HL-60/S4 (cell line): ENCODE data around the gene RNMT.
"Not testable (repeated sequence)": the region's sequence is repeated elsewhere in the genome, so short reads cannot be mapped to it uniquely, and the experiment has no call there.

Experiments
- in situ Hi-C: fragments of 300-500 bp; cut with MboI; formaldehyde crosslinking; loops from 2 replicates; pipeline ENCODE4 v1.14.3; 2022; ENCODE audit warnings: low sequenced_read_pairs

RNMT gene

DNA sequence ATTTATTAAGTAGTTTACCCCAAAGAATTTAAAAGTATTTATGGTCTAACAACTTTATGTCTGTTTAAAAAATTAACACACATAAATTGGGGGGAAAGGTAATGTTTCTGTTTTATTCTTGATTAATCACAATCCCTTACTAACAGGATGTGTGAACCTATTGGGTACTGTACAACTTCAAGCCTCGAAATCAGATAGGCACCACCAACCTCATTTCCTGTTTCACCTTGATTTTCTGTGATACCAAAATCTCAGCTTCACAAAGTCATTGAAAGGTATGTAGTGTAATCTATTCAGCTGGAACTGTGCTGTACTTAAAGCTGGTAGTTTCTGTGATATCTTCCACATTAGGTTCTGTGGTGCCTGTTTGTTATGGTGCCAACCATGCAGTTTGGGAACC, 4.0 kb downstream of the RNMT start:
- in situ Hi-C loops: no loop called here

DNA sequence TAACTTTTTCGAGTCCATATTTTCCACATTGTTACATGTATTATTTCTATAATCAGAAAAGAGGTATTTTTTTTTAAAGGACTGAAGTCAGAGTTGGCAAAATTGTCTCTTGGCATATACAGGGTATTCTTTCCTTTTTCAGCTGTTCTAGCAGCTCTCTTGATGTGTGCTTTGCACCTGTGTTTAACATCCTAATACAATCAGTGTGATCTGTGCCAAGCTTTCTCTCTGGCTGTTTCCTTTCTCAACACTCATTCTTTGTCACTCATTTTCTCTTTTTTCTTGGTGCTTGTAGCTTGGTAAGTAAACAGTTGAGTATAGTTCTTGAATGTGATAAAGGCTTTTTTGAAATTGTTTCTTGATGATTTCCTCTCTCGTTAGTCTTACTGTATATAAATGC, 9.2 kb downstream of the RNMT start:
- in situ Hi-C loops: no loop called here

DNA sequence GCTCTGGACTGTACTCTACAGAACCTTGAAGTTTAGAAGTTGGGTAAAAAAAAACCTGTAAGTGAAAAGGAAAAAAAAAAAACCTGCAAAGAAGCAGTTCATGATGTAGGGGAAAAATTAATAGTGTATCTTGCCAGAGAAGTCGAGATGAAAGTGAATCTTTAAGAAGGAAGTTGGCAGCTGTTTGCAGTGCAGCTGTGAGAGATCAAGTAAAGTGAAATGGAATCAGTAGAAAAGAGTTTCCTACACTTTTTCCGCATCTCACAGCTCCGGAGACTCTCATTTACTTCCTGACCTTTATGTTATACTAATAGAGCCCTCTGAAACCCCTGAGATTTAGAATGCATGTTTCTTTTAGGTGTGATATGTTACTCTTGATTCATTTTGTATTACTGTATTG, 19.2 kb downstream of the RNMT start:
- in situ Hi-C loops: no loop called here

DNA sequence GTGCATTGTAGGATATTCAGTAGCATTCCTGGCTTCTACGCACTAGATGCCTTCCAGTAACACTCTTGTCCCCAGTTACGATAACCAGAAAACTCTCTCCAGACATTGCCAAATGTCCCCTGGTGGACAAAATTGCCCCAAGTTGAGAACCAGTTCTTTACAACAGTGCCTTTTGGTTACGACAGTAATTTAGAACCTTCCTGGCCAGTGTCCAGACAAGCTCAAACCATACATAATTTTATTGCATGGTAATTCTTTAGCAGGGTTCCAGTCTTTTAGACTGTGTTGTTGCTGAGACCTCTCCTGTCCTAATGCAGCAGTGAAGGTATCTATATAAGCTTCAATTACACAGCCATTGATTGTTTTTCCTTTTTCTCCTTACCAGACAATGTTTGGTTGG, 20.2 kb downstream of the RNMT start:
- in situ Hi-C loops: no loop called here

DNA sequence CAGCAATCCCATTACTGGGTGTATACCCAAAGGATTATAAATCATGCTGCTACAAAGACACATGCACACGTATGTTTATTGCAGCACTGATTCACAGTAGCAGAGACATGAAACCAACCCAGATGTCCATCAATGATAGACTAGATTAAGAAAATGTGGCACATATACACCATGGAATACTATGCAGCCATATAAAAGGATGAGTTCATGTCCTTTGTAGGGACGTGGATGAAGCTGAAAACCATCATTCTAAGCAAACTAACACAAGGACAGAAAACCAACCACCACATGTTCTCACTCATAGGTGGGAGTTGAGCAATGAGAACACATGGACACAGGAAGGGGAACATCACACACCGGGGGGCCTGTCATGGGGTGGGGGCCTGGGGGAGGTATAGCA, 25.1 kb downstream of the RNMT start:
- in situ Hi-C loops: not testable (repeated sequence)

DNA sequence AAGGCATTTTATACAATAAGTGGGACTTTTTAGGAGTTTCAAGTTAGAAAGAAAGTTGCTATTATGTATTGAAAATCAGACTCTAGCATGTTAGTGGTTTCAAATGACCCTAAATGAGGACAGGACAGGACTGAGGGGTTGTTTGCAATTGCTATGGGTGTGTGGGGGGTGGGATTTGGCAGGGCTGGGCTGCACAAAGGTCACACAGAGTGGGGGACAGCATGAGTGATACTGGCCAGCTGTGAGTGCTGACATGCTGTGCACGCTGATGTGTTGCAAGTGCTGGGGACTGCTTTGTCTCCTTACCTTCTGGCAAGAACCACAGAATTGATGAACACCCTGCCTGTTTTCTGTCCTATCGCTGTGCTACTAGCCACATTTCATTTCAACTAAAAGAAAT, 29.8 kb downstream of the RNMT start:
- in situ Hi-C loops: no loop called here

DNA sequence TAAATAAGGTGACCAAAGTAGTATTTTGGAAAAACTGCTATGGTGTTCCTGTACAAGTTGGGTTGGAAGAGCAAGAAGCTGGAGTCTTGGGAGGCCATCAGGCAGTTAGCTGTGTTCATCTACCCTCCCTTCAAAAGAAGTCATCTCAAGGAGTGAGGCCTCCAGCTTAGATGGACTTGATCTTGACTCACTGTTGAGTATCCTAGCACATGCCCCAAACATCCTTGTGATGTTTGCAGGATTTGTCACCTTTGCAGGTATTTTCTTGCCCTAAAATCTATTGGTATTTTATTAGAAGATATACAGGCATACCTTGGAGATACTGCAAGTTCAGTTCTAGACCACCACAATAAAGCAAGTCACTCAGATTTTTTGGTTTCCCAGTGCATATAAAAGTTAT, 30.2 kb downstream of the RNMT start:
- in situ Hi-C loops: no loop called here

DNA sequence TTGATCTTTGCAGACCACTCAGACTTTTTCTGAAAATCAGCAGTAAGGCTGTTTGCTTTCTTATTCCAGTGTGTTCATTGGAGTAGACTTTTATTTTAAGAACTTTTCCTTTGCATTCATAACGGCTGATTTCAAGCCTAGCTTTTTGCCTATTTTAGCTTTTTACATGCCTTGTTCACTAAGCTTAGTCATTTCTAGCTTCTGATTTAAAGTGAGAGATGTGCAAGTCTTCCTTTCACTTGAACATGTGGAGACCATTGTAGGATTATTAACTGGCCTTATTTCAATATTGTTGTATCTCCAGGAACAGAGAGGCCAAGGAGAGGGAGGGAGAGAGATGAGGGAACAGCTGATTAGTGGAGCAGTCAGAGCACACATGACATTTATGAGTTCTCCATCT, 32.1 kb downstream of the RNMT start:
- in situ Hi-C loops: no loop called here

DNA sequence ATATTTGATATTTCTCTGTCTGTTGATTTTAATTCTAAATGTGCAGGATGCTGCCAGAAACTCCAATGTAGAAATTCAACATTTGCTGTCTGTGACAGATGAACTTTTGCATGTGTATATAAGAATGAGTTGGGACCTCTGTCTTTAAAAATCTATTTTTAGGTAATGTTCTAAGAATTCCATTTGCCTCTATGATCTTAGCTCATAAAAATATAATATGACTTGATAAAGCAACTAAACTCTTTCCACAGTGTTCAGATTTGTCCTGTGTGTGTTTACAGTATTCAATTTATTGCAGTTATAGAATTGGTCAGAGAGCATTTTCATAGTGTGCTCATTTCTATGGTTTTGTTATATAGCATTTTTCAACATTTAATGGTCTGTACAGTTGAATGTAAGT, 33.6 kb downstream of the RNMT start:
- in situ Hi-C loops: no loop called here

DNA sequence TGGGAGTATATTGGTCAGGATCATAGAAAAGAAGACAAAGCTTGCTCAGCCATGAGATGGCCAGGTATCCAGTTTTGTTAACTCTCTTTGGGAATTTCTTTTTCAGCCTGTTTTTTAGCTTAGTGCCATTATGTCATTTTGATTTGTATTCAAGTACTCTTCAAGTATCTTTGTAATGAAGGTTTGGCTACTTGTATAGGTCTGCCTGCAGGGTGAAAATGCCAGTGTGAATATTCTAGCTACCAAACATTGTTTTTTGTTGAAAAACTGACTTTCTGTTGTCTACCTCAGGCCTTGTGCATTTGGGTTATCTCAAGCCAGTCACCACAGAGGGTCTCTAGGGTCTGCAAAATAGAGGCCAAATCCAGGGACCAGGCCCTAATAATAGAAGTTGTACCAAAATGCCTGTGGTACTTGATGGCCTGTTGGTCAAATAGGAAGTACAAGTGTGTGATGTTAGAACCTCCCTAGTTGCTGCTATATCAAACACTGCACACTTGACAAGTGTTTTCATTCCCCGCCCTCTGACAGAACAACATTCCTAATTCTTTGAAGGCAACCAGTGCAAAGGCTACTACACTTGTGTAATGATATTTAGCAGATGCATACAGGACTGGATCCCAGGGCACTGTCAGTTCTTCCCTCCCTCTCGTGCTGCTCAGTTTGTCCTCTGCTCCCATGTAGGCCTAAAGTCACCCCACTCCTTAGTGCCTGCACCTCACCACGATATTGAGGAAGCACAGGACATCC, 36.4 kb downstream of the RNMT start:
- in situ Hi-C loops: no loop called here

DNA sequence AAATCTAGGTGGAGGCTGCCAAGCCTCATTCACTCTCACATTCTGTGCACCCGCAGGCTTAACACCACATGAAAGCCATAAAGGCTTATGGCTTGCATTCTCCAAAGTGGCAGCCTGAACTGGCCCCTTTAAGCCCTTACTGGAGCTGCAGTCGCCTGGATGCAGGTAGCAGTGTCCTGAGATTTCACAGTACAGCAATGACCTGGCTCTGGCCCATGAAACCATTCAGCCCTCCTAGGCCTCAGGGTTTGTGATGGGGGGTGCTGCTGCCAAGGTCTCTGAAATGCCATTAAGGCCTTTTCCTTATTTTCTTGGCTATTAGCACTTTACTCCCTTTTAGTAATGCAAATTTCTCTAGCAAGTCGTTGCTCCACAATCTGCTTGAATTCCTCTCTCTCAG, 48.6 kb downstream of the RNMT start:
- in situ Hi-C loops: no loop called here

DNA sequence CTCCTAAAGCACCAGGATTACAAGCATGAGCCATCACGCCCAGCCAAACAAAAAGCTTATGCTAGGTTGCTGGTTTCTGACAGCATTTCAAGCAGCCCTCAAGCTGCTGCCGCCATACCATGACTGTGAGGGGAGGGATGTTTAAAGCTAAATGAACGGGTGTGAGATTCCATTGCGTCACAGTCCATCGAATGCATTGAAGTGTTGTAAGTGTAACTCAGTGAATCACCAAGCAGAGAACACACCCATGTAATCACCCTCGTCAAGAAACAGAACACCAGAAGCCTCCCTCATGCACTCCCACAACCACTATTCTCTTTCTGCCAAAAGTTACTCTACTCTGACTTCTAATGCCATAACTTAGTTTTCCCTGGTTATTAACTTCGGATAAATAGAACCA, 64.7 kb downstream of the RNMT start:
- in situ Hi-C loops: no loop called here

DNA sequence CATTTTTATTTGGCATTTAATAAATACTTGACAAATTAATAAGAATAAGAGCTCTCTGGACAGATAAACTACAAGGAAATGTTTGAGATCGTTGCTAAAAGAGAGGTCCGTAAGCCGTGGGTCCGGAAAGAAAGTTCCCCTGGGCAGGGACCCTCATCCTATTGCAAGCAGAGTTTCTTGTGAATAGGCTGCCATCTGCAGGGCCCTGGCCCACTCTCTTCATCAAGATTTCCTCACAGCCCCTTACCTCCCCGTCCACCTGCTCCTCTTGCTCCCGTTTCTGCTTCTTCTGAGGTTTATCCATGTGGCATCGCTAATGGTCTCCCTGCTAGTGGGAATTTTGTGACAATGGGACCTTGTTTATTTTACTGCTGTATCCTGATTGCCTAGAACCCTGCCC, 67.3 kb downstream of the RNMT start:
- in situ Hi-C loops: no loop called here

DNA sequence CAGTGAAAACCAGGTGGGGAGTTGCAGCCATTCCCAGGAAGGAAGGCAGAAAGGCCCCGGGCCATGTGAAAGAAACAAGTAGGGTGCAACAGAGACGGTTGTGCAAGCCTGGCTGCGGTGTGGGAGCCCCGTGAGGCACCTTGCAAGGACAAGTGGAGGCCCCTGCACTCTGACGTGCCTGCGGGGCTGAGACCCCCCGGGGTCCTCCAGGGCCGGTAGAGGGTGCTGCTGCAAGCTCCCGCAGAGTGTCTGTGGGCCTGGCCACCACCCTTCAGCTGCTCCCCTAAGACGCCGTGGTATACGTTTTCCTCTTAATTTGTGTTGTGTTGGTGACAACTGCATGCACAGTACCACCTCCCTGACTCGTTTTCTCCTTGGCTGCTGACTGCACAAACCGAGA, 70.0 kb downstream of the RNMT start:
- in situ Hi-C loops: no loop called here

DNA sequence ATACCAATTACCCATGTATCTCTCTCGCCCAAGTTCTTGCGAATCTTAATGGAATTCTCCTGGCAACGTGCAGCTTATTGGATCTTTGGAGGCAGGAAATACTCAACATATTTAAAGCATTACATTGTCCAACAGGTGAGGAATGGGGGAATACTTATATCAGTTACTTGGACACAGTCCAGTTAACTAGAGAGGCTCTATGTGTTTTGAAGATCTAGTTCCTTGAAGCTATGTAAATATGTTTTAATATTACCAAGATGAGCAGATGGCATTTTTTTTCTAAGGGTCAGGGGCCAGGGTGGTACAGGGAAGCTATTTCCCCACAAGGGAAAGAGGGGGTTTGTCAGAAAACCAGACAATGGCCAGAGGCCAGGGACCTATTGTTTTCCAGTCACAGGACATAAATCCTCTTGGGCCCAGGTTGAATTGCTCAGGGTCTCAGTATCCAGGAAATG, 70.7 kb downstream of the RNMT start:
- in situ Hi-C loops: no loop called here

DNA sequence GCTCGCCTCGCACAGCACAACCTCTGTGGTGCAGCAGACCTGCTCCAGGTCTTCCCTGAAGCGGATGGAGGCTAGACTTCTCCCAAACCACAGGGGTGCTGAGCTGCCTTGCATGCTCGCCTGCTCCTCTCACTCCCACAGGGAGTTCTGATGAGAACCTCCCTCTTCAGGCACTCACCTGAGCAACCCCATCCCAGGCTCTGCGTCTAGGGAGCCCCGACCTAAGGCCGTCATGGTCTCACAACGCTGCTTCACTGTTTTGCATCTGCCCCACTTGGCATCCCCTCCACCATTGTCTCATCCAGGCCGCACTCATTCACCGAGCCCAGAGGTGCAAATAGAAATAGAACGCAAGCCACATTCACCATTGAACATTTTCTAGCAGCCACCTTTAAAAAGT, 72.9 kb downstream of the RNMT start:
- in situ Hi-C loops: no loop called here

DNA sequence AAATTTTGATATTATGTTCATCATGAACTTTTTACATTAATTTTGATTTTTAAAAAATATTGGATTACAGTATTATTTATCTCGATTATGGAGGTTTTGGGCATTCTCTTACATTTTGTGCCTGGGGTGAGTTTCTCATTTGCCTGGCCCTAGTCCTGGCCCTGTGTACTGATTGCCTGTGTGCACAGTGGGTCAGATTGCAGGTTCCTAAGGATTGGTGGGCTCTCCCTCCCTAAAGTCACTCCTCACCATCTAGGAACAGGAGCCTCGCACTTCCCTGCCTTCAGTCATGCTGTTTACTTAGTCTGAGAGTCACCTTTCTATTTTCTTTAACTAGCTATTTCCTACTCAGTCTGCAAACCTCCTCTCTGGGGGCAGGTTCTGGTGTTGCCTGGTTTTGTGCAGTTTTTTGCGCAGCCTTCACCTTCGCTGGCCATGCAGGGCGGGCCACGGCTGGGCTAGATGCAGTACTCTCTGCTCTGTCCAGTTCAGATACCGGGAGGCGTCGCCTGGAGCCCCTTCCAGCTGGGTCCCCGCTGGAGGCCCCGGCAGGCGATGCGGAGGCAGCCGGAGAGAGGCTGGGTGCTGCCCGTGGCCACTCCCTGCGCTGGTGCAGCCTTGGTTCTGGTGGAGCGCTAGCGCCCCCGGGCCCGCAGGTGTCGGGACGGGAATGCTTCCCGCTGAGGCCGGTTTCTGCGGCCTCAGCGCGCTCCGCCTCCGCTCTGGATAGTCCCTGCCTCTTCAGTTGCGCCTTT, 74.2 kb downstream of the RNMT start:
- in situ Hi-C loops: no loop called here

DNA sequence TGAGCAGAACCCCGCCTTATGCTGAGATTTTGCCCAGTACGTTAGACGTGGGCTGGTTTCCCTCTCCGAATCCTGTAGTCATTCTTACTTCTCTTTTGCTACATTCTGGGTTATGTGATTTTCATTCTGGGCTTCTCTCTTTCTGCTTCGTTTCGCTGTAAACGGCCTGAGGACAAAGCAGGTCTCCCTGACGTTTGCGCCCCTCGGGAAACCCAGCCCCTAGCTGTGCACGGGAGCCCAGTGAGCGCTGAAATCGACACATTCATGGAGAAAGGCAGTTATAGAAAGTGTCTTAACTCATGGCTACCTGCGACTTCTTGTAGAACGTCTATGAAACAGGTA, 74.8 kb downstream of the RNMT start:
- in situ Hi-C loops: no loop called here

DNA sequence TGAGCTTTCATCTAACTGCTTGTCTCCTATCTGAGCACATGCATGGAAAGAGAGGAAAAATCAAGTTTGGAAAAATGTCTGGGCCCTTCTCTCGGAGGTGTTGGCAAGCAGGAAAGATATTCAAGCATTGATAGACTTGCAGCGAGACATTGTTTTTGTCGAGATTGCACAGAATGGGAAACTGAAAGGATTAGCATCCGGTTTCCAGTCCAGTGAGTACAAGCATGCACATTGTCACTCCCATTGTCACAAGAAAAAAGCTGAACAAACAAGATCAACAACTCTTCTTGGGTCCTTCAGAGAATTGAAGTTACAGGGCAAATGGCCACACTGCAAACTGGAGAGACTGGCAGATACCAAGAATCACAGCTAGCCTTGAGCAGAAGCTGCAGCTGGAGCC, 77.8 kb downstream of the RNMT start:
- in situ Hi-C loops: no loop called here

DNA sequence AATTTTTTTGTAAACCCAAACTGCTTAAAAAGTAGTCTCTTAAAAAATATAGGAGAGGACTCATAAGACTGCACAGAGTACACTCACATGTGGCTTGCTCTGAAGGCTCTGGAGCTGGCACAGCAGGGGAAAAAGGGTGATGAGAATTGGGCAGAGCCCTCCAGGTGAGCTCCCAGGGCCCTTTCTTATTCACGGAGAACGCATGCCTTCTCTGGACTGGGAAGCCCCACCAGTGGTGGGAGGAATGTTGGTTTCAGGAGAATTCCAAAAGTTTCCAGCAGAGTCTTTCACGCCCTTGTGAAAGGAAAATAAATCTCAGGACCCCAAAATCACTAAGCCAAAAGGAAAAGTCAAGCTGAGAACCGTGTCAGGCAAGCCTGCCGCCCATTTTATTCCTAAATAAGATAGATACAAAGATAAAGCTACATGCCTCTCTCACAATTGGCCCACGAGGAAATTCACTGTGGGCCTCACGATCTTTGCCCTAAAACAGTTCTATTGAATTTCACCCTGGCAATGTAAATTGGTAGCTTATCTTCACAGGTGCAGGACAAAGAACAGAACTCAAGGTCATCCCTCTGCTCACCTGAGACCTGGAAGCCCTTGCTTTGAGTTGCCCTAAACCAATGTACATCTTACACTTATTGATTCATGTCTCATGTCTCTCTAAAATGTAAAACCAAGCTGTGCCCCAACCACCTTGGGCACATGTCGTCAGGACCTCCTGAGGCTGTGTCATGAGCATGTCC, 82.0 kb downstream of the RNMT start:
- in situ Hi-C loops: no loop called here

DNA sequence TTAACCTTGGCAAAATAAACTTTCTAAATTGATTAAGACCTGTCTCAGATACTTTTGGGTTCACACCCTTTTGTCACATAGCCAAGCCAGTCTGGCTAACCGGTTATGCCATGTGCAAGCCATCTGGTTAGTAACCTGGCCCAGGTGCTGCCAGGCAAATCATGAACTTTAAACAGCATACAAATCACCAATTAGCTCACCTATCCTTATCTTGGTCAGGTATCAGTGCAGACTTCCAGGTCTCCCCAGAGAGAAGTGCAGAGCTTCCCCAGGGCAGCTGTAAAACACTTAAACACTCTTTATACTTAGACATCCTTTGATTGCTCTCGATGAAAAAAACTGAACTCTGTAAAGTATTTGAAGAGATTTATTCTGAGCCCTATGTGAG, 82.6 kb downstream of the RNMT start:
- in situ Hi-C loops: no loop called here
